ENCODE results near the gene TNFRSF8.

GRCh38 chr1:12057382-12057781, 5.7 kb upstream of the TNFRSF8 start:
- TF ChIP-seq, protein P1, sequence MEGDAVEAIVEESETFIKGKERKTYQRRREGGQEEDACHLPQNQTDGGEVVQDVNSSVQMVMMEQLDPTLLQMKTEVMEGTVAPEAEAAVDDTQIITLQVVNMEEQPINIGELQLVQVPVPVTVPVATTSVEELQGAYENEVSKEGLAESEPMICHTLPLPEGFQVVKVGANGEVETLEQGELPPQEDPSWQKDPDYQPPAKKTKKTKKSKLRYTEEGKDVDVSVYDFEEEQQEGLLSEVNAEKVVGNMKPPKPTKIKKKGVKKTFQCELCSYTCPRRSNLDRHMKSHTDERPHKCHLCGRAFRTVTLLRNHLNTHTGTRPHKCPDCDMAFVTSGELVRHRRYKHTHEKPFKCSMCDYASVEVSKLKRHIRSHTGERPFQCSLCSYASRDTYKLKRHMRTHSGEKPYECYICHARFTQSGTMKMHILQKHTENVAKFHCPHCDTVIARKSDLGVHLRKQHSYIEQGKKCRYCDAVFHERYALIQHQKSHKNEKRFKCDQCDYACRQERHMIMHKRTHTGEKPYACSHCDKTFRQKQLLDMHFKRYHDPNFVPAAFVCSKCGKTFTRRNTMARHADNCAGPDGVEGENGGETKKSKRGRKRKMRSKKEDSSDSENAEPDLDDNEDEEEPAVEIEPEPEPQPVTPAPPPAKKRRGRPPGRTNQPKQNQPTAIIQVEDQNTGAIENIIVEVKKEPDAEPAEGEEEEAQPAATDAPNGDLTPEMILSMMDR (IDR thresholded peaks at IDR 0.05), result no peak
- TF ChIP-seq POLR2A (IDR thresholded peaks at IDR 0.05), result no peak
